Measurements from ENCODE around the gene RAB11FIP4. TPM values are rescaled to one million over a fixed set of nuclear protein-coding genes. Genes with fewer than 3 reads are reported as not detected.
A peak's percentile ranks its signal among the peaks of the same experiment; 100 is the strongest.

Gene RAB11FIP4
- total and polyA plus RNA-seq, 2 of the 13 experiments (the other 11 are each of a cell fraction or from before 2014, with no cell fraction given) = 28.0 to 89.3 TPM

- peak; percentile 90 for ATAC-seq
- Histone ChIP-seq H3K27ac (ENCODE audit: extremely low read length, insufficient read depth, low read length) (peak overlapping the region; percentile 73), H3K27me3 (ENCODE audit: control insufficient read depth in 1 of 2, insufficient read depth in 2 of 2, low read length in 2 of 2) (no peaks in the 10 kb centered on the region)
- TF ChIP-seq, protein P1, sequence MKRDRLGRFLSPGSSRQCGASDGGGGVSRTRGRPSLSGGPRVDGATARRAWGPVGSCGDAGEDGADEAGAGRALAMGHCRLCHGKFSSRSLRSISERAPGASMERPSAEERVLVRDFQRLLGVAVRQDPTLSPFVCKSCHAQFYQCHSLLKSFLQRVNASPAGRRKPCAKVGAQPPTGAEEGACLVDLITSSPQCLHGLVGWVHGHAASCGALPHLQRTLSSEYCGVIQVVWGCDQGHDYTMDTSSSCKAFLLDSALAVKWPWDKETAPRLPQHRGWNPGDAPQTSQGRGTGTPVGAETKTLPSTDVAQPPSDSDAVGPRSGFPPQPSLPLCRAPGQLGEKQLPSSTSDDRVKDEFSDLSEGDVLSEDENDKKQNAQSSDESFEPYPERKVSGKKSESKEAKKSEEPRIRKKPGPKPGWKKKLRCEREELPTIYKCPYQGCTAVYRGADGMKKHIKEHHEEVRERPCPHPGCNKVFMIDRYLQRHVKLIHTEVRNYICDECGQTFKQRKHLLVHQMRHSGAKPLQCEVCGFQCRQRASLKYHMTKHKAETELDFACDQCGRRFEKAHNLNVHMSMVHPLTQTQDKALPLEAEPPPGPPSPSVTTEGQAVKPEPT (CRISPR knock-in tag; IDR thresholded peaks at IDR 0.05; ENCODE audit: low read depth) = 0 out of 2 replicates have a peak, but pooled peaks have one; percentile 30
- no peak for TF ChIP-seq SP140L (CRISPR knock-in tag; IDR thresholded peaks at IDR 0.05; ENCODE audit: borderline replicate concordance)
- TF ChIP-seq SRSF1 (optimal IDR thresholded peaks at IDR 0.05; ENCODE audit: low read depth, low read length) = no peak
- TF ChIP-seq ZNF234 (CRISPR knock-in tag; conservative IDR thresholded peaks at IDR 0.05) = no peak
- peak; percentile 58; the same call in 1 of the 2 replicates for TF ChIP-seq ZNF33B (CRISPR knock-in tag; IDR thresholded peaks at IDR 0.05)
- TF ChIP-seq ZNF121 (CRISPR knock-in tag; IDR thresholded peaks at IDR 0.05) = no peak
- TF ChIP-seq CHD4 (IDR thresholded peaks at IDR 0.05; ENCODE audit: borderline replicate concordance, low read length) = no peak
- no peak; the same call in 1 of the 2 replicates for TF ChIP-seq ISL2 (CRISPR knock-in tag; IDR thresholded peaks at IDR 0.05)
- TF ChIP-seq, protein P2, sequence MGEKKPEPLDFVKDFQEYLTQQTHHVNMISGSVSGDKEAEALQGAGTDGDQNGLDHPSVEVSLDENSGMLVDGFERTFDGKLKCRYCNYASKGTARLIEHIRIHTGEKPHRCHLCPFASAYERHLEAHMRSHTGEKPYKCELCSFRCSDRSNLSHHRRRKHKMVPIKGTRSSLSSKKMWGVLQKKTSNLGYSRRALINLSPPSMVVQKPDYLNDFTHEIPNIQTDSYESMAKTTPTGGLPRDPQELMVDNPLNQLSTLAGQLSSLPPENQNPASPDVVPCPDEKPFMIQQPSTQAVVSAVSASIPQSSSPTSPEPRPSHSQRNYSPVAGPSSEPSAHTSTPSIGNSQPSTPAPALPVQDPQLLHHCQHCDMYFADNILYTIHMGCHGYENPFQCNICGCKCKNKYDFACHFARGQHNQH (CRISPR knock-in tag; IDR thresholded peaks at IDR 0.05) = 0 out of 2 replicates have a peak, but pooled peaks have one; percentile 22
- no peak for TF ChIP-seq NFKBIZ (CRISPR knock-in tag; IDR thresholded peaks at IDR 0.05)
- peak; percentile 57 for TF ChIP-seq RFX3 (CRISPR knock-in tag; IDR thresholded peaks at IDR 0.05)
- TF ChIP-seq ZNF572 (CRISPR knock-in tag; IDR thresholded peaks at IDR 0.05) = no peak
- no peak for TF ChIP-seq ATRX (CRISPR knock-in tag; IDR thresholded peaks at IDR 0.05; ENCODE audit: borderline replicate concordance)
- TF ChIP-seq, protein P3, sequence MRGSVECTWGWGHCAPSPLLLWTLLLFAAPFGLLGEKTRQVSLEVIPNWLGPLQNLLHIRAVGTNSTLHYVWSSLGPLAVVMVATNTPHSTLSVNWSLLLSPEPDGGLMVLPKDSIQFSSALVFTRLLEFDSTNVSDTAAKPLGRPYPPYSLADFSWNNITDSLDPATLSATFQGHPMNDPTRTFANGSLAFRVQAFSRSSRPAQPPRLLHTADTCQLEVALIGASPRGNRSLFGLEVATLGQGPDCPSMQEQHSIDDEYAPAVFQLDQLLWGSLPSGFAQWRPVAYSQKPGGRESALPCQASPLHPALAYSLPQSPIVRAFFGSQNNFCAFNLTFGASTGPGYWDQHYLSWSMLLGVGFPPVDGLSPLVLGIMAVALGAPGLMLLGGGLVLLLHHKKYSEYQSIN (CRISPR knock-in tag; IDR thresholded peaks at IDR 0.05; ENCODE audit: borderline replicate concordance) = no peak
- TF ChIP-seq TARDBP (CRISPR knock-in tag; IDR thresholded peaks at IDR 0.05) = 0 out of 2 replicates have a peak, but pooled peaks have one; percentile 50
- no peak for TF ChIP-seq CEBPB (IDR thresholded peaks at IDR 0.05; ENCODE audit: borderline replicate concordance, low read depth, low read length)
- TF ChIP-seq ZBTB1 (CRISPR knock-in tag; IDR thresholded peaks at IDR 0.05; ENCODE audit: borderline replicate concordance) = no peak
- no peak for TF ChIP-seq SUZ12 (IDR thresholded peaks at IDR 0.05; ENCODE audit: low read depth, low read length)
- 0 out of 2 replicates have a peak, but pooled peaks have one; percentile 13 for TF ChIP-seq FOXO1 (CRISPR knock-in tag; IDR thresholded peaks at IDR 0.05)
- TF ChIP-seq ZNF781 (CRISPR knock-in tag; IDR thresholded peaks at IDR 0.05; ENCODE audit: borderline replicate concordance, not compliant biosample characterization) = no peak
- no peak for TF ChIP-seq TAF15 (IDR thresholded peaks at IDR 0.05; ENCODE audit: low read depth, low read length, poor library complexity, severe bottlenecking)
- TF ChIP-seq ZNF775 (CRISPR knock-in tag; IDR thresholded peaks at IDR 0.05; ENCODE audit: borderline replicate concordance) = no peak
These were observed 96.3 kb downstream of the RAB11FIP4 start for GRCh38 chr17:31487648-31488263.

More at GRCh38 chr17:31487648-31488263, 96.3 kb downstream of the RAB11FIP4 start:
- in situ Hi-C loops (cut with HindIII; ENCODE audit: extremely low pct_ligation_motif_present, low pct_unique_long_range_greater_than_20kb) (no loop called here), intact Hi-C loops (cut with micrococcal nuclease; ENCODE audit: unreplicated experiment) (no loop called here)
- Histone ChIP-seq H3K4me3 (replicated peaks in 1 of 3; ENCODE audit: insufficient read depth in 1 of 3, low read depth in 2 of 3, low read length in 3 of 3) (peak overlapping the region; percentile 81 to 95 (median 87)), H3K4me2 (ENCODE audit: low read depth, low read length) (peak overlapping the region; percentile 89), H3K9ac (ENCODE audit: insufficient read depth, low read depth, low read length) (peak overlapping the region; percentile 88), H3K4me1 (ENCODE audit: insufficient read depth, low read length) (peaks cover 53% of the 10 kb centered on the region), H3K36me3 (replicated peaks in 1 of 2; ENCODE audit: control insufficient read depth in 1 of 2, insufficient read depth in 2 of 2, low read length in 2 of 2) (peaks cover 2 to 12% of the 10 kb centered on the region in 2 experiments; a peak in 2 of 5 replicates), H4K20me1 (ENCODE audit: insufficient read depth, low read length) (no peaks in the 10 kb centered on the region; the same call in 1 of the 2 replicates), H3K79me2 (ENCODE audit: insufficient read depth, low read length) (peaks cover 47% of the 10 kb centered on the region), H2AFZ (ENCODE audit: low read length) (no peak overlapping the region), H3K9me3 (ENCODE audit: low read length) (no peaks in the 10 kb centered on the region)
- 0% methylated on average over 17 of the region's 83 CpGs for WGBS (ENCODE audit: low lambda C conversion rate)
- FAIRE-seq (no peak), DNase-seq (ENCODE audit: low spot score) (peak; percentile 86)
- BruUV-seq (replicated peaks) = no TSS peak
- ChIA-PET POLR2A (interaction anchor here (0.6 to 6.0 kb wide), 14 partner anchors 11 to 913 kb away, joined by 3 to 161 read pairs (median 5); no protein-coding TSS in a partner anchor), CTCF (ENCODE audit: low intra/inter-chr PET ratio, low total read pairs) (no interaction called here)

Data from HepG2 (cell line).